Mesenchymal stem cell (in vitro differentiated cells and primary cell): ENCODE results near the gene OGFOD3.
"Not testable (repeated sequence)": the region's sequence is repeated elsewhere in the genome, so short reads cannot be mapped to it uniquely, and the experiment has no call there.

ENCODE experiments used
- DNase-seq: peaks from one replicate; pipeline ENCODE4 v3.0.0-alpha.2; 2013
- H2AFZ ChIP-seq: one replicate; pipeline ENCODE4 v1.6.1; 2013; ENCODE audit warnings: low read depth, mild to moderate bottlenecking, control low read depth, inconsistent platforms, low read length, moderate library complexity
- H2AK5ac ChIP-seq: 2 replicates; pipeline ENCODE4 v1.6.1; 2013; ENCODE audit warnings: low read length, moderate library complexity, mild to moderate bottlenecking, inconsistent platforms; ENCODE audit not compliant: severe bottlenecking
- H2BK120ac ChIP-seq: one replicate; pipeline ENCODE4 v1.6.1; 2013; ENCODE audit warnings: low read depth, mild to moderate bottlenecking, inconsistent platforms, low read length, moderate library complexity
- H2BK12ac ChIP-seq, 2 experiments: one replicate each; pipeline ENCODE4 v1.6.1; 2013; ENCODE audit warnings: inconsistent platforms in 2 of 2, low read length in 2 of 2, mild to moderate bottlenecking in 2 of 2, moderate library complexity in 2 of 2, control low read depth in 1 of 2
- H2BK15ac ChIP-seq: one replicate; pipeline ENCODE4 v1.6.1; 2013; ENCODE audit warnings: mild to moderate bottlenecking, low read depth, inconsistent platforms; ENCODE audit not compliant: poor library complexity, severe bottlenecking
- H2BK5ac ChIP-seq: 2 replicates; pipeline ENCODE4 v1.6.1; 2013; ENCODE audit warnings: low read depth, mild to moderate bottlenecking, low read length, control low read depth, inconsistent platforms; ENCODE audit not compliant: poor library complexity, severe bottlenecking
- H3K14ac ChIP-seq, 2 experiments: one replicate each; pipeline ENCODE4 v1.6.1; 2013; ENCODE audit warnings: inconsistent platforms in 2 of 2, low read length in 2 of 2, control low read depth in 1 of 2, mild to moderate bottlenecking in 1 of 2, moderate library complexity in 1 of 2
- H3K18ac ChIP-seq, 2 experiments: one replicate each; pipeline ENCODE4 v1.6.1; 2013; ENCODE audit warnings: inconsistent platforms in 2 of 2, low read length in 2 of 2, control low read depth in 1 of 2, low read depth in 1 of 2, mild to moderate bottlenecking in 1 of 2
- H3K23ac ChIP-seq, 2 experiments: one replicate each; pipeline ENCODE4 v1.6.1; 2013; ENCODE audit warnings: inconsistent platforms in 2 of 2, low read length in 2 of 2, mild to moderate bottlenecking in 2 of 2, moderate library complexity in 2 of 2, control low read depth in 1 of 2
- H3K27ac ChIP-seq: 2 replicates; pipeline ENCODE4 v1.5.1; 2013; ENCODE audit warnings: mild to moderate bottlenecking, moderate library complexity, low read length, control low read depth, inconsistent platforms; ENCODE audit not compliant: poor library complexity, severe bottlenecking
- H3K27me3 ChIP-seq, 2 experiments: 2 replicates each; pipeline versions ENCODE4 v1.6.1 to v1.7.0; 2013; ENCODE audit warnings: low read length in 2 of 2, mild to moderate bottlenecking in 2 of 2, moderate library complexity in 2 of 2, control low read depth in 1 of 2, inconsistent platforms in 1 of 2; ENCODE audit not compliant: control insufficient read depth in 1 of 2, insufficient read depth in 1 of 2
- H3K36me3 ChIP-seq, 2 experiments: 2 replicates each; pipeline versions ENCODE4 v1.6.1 to v1.7.0; 2013; ENCODE audit warnings: low read length in 2 of 2, control low read depth in 1 of 2, inconsistent platforms in 1 of 2, low read depth in 1 of 2, mild to moderate bottlenecking in 1 of 2; ENCODE audit not compliant: insufficient read depth in 2 of 2, control insufficient read depth in 1 of 2
- H3K4ac ChIP-seq, 2 experiments: one replicate each; pipeline ENCODE4 v1.6.1; 2013; ENCODE audit warnings: inconsistent platforms in 2 of 2, low read length in 2 of 2, mild to moderate bottlenecking in 2 of 2, moderate library complexity in 2 of 2, control low read depth in 1 of 2, low read depth in 1 of 2
- H3K4me1 ChIP-seq: 2 replicates; pipeline ENCODE4 v1.6.1; 2013; ENCODE audit warnings: low read depth, low read length, control low read depth; ENCODE audit not compliant: control insufficient read depth, insufficient read depth
- H3K4me2 ChIP-seq: 2 replicates; pipeline ENCODE4 v1.6.1; 2013; ENCODE audit warnings: low read length, mild to moderate bottlenecking, inconsistent platforms; ENCODE audit not compliant: poor library complexity, severe bottlenecking
- H3K4me3 ChIP-seq, 2 experiments: 2 replicates each; pipeline versions ENCODE4 v1.5.1 to v1.7.0; 2013; ENCODE audit warnings: low read length in 2 of 2, mild to moderate bottlenecking in 2 of 2, control low read depth in 1 of 2, low read depth in 1 of 2; ENCODE audit not compliant: insufficient read depth in 1 of 2
- H3K79me1 ChIP-seq: replicated peaks from 2 replicates; pipeline ENCODE4 v1.6.1; 2013; ENCODE audit warnings: mild to moderate bottlenecking, control low read depth, low read length, inconsistent platforms; ENCODE audit not compliant: poor library complexity, severe bottlenecking
- H3K9ac ChIP-seq: 2 replicates; pipeline ENCODE4 v1.7.0; 2013; ENCODE audit warnings: mild to moderate bottlenecking, low read length, moderate library complexity
- H3K9me3 ChIP-seq: 2 replicates; pipeline ENCODE4 v1.7.0; 2013; ENCODE audit warnings: mild to moderate bottlenecking, low read length; ENCODE audit not compliant: control insufficient read depth
- H4K8ac ChIP-seq: one replicate; pipeline ENCODE4 v1.6.1; 2013; ENCODE audit warnings: inconsistent platforms, mild to moderate bottlenecking, low read length, moderate library complexity
- H4K91ac ChIP-seq: one replicate; pipeline ENCODE4 v1.6.1; 2013; ENCODE audit warnings: mild to moderate bottlenecking, low read length, inconsistent platforms
- WGBS: methylation state at CpG from one replicate; pipeline ENCODE4 v1.1.7; 2013; ENCODE audit warnings: mixed read lengths; 5-methylcytosine and 5-hydroxymethylcytosine counted together

The OGFOD3 gene

GRCh38 chr17:82378741-82379021, 39.7 kb downstream of the OGFOD3 start:
- H3K18ac ChIP-seq: no peak overlapping the region
- no peak overlapping the region for H3K23ac ChIP-seq
- DNase-seq: no peak
- H3K27ac ChIP-seq: no peak overlapping the region
- H3K27me3 ChIP-seq: peaks cover 29 to 51% of the 10 kb centered on the region in 2 experiments
- H3K9me3 ChIP-seq: no peaks in the 10 kb centered on the region
- no peak overlapping the region for H4K91ac ChIP-seq
- H2BK12ac ChIP-seq: no peak overlapping the region
- no peak overlapping the region for H2BK5ac ChIP-seq
- no peak overlapping the region for H4K8ac ChIP-seq
- no peak overlapping the region for H3K4me2 ChIP-seq
- H3K4ac ChIP-seq: no peak overlapping the region
- no peak overlapping the region for H2AFZ ChIP-seq
- no peak overlapping the region for H3K9ac ChIP-seq
- H3K14ac ChIP-seq: no peak overlapping the region
- H2BK15ac ChIP-seq: no peak overlapping the region
- 78% methylated on average over 10 of the region's 10 CpGs for WGBS
- H3K36me3 ChIP-seq: peaks cover 0 to 3% of the 10 kb centered on the region in 2 experiments
- H2AK5ac ChIP-seq: no peak overlapping the region
- H3K79me1 ChIP-seq: no peaks in the 10 kb centered on the region
- no peak overlapping the region for H2BK120ac ChIP-seq
- no peak overlapping the region for H3K4me3 ChIP-seq
- peaks cover 4% of the 10 kb centered on the region for H3K4me1 ChIP-seq

- Histone ChIP-seq H3K36me3 (peaks cover 0 to 3% of the 10 kb centered on the region in 2 experiments), H4K91ac (no peak overlapping the region), H3K14ac (no peak overlapping the region), H3K23ac (no peak overlapping the region), H3K4me2 (no peak overlapping the region), H3K9ac (no peak overlapping the region), H3K4ac (no peak overlapping the region), H2BK5ac (no peak overlapping the region), H3K27me3 (peaks cover 30 to 57% of the 10 kb centered on the region in 2 experiments), H2BK120ac (no peak overlapping the region), H2BK12ac (no peak overlapping the region), H3K4me3 (no peak overlapping the region), H4K8ac (no peak overlapping the region), H2BK15ac (no peak overlapping the region), H3K18ac (no peak overlapping the region), H3K4me1 (peaks cover 4% of the 10 kb centered on the region), H3K27ac (no peak overlapping the region), H2AFZ (no peak overlapping the region), H3K9me3 (no peaks in the 10 kb centered on the region), H2AK5ac (no peak overlapping the region), H3K79me1 (no peaks in the 10 kb centered on the region)
- no peak for DNase-seq
- WGBS: 87% methylated on average over 30 of the region's 31 CpGs
Measured at GRCh38 chr17:82377924-82378740, 40.3 kb downstream of the OGFOD3 start.

- not testable (repeated sequence) for H3K79me1 ChIP-seq, H2AFZ ChIP-seq, H3K14ac ChIP-seq, H3K9ac ChIP-seq, H2AK5ac ChIP-seq, H2BK15ac ChIP-seq, H3K9me3 ChIP-seq, H3K4me2 ChIP-seq, H2BK120ac ChIP-seq, H3K4ac ChIP-seq, H2BK12ac ChIP-seq, H3K27ac ChIP-seq, H4K91ac ChIP-seq, H4K8ac ChIP-seq, H2BK5ac ChIP-seq, H3K36me3 ChIP-seq, DNase-seq, H3K4me3 ChIP-seq, H3K23ac ChIP-seq, H3K18ac ChIP-seq, H3K4me1 ChIP-seq
- WGBS: no CpG with 5 or more reads among the region's 5 CpGs
- H3K27me3 ChIP-seq: peaks cover 39 to 65% of the 10 kb centered on the region in 2 experiments
Measured at GRCh38 chr17:82377294-82377693, 41.1 kb downstream of the OGFOD3 start.

- H2AK5ac ChIP-seq: no peak overlapping the region
- no peaks in the 10 kb centered on the region for H3K79me1 ChIP-seq
- peaks cover 13% of the 10 kb centered on the region for H3K4me1 ChIP-seq
- no peak overlapping the region for H2BK12ac ChIP-seq
- no peak overlapping the region for H3K14ac ChIP-seq
- H3K4me3 ChIP-seq: no peak overlapping the region
- no peak overlapping the region for H3K4me2 ChIP-seq
- no peaks in the 10 kb centered on the region for H3K9me3 ChIP-seq
- H3K27me3 ChIP-seq: peaks cover 45 to 74% of the 10 kb centered on the region in 2 experiments
- H2BK5ac ChIP-seq: no peak overlapping the region
- no peak overlapping the region for H2AFZ ChIP-seq
- H3K18ac ChIP-seq: no peak overlapping the region
- no peak overlapping the region for H3K27ac ChIP-seq
- no peak overlapping the region for H2BK15ac ChIP-seq
- H4K91ac ChIP-seq: no peak overlapping the region
- H3K4ac ChIP-seq: no peak overlapping the region
- no peak overlapping the region for H2BK120ac ChIP-seq
- 78% methylated on average over 15 of the region's 16 CpGs for WGBS
- H3K23ac ChIP-seq: no peak overlapping the region
- no peak for DNase-seq
- H3K9ac ChIP-seq: no peak overlapping the region
- no peak overlapping the region for H4K8ac ChIP-seq
- H3K36me3 ChIP-seq: peaks cover 0 to 3% of the 10 kb centered on the region in 2 experiments
Measured at GRCh38 chr17:82376042-82376730, 42.2 kb downstream of the OGFOD3 start.
